ENCODE data around the gene CARD9. TPM values are rescaled to one million over a fixed set of nuclear protein-coding genes. Genes with fewer than 3 reads are reported as not detected.

The CARD9 gene
- total and polyA plus RNA-seq, 8 donors: 0.92 to 8.2 (median 1.3) TPM; not detected in 1

GRCh38 chr9:136379003-136379287, 5.5 kb upstream of the CARD9 start:
- H3K4me3 ChIP-seq: no peak overlapping the region
- no peak overlapping the region for H3K27ac ChIP-seq
- no peaks in the 10 kb centered on the region for H3K9me3 ChIP-seq
- WGBS, 5 donors: 80 to 92% (median 89%) methylated on average over 1 to 18 of the region's 18 CpGs
- H3K36me3 ChIP-seq: peaks cover 34 to 64% (median 62%) of the 10 kb centered on the region in 4 donors
- no peaks in the 10 kb centered on the region for H3K27me3 ChIP-seq
- TF ChIP-seq EP300 (IDR thresholded peaks at IDR 0.05) (no peak), POLR2AphosphoS5 (IDR thresholded peaks at IDR 0.05) (no peak), CTCF (IDR thresholded peaks at IDR 0.05) (no peak), POLR2A (IDR thresholded peaks at IDR 0.05) (no peak)
- intact Hi-C loops (cut with DNase I; ENCODE audit: low total_unique reads): no loop called here
- H3K4me1 ChIP-seq: no peaks in the 10 kb centered on the region
- DNase-seq: no peak

DNA sequence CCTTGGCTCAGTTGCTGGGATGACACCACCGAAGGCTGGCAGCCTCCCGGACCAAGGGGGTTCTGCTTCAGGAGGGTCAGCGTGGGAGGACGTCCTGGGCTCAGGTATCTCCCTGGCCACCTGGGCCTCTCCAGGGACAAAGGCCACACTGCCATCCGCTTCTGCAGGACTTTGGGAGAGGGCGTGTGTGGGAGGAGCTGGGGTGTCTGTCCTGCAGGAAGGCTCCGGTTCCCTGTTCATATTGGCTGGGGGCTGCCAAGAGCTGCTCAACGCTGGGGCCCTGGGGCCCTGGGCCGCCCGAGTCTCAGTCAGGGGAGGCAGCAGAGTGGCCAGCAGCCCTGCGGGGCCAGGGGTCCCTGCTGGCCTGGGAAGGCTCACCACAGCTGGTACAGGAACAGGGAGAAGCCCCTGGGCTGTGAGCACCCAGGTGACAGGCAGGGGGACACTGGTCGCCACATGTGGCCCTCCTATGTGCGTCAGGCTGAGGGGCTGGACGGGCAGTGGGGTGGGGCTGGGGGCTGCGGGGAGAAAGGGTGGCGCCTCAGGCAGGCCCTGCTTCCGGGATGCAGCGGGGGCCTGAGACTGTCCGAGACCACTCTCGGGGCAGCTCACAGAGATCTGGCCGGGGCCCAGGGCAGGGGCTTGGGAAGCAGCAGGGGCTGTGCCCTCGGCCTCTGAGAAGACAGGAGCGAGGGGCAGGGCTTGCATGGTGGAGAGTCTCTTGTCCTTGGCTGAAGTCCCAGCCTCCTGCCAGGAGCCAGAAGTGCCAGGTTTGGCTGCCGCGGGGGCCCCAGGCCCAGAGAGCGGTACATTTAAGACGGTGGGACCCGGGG, 4.9 kb upstream of the CARD9 start:
- TF ChIP-seq EP300 (IDR thresholded peaks at IDR 0.05) (no peak), CTCF (IDR thresholded peaks at IDR 0.05) (no peak), POLR2A (IDR thresholded peaks at IDR 0.05) (no peak), POLR2AphosphoS5 (IDR thresholded peaks at IDR 0.05) (no peak)
- H3K27ac ChIP-seq: no peak overlapping the region
- WGBS, 5 donors: 85 to 92% (median 88%) methylated on average over 17 to 28 of the region's 28 CpGs

GRCh38 chr9:136377341-136378169, 4.1 kb upstream of the CARD9 start:
- 78 to 89% (median 86%) methylated on average over 8 to 32 of the region's 32 CpGs for WGBS, 5 donors

More for the DNA sequence above, 4.9 kb upstream of the CARD9 start:
- Histone ChIP-seq H3K4me3 (no peak overlapping the region), H3K36me3 (peaks cover 34 to 58% (median 57%) of the 10 kb centered on the region in 4 donors), H3K9me3 (no peaks in the 10 kb centered on the region), H3K27me3 (no peaks in the 10 kb centered on the region), H3K4me1 (peaks cover 0 to 5% (median 2%) of the 10 kb centered on the region in 4 donors)
- DNase-seq: no peak
- intact Hi-C loops (cut with DNase I; ENCODE audit: low total_unique reads): no loop called here

More at GRCh38 chr9:136377341-136378169, 4.1 kb upstream of the CARD9 start:
- no peaks in the 10 kb centered on the region for H3K27me3 ChIP-seq
- no peak overlapping the region for H3K4me3 ChIP-seq
- intact Hi-C loops (cut with DNase I; ENCODE audit: low total_unique reads): no loop called here
- no peak overlapping the region for H3K27ac ChIP-seq
- H3K36me3 ChIP-seq: peaks cover 26 to 50% (median 49%) of the 10 kb centered on the region in 4 donors
- no peak for DNase-seq
- H3K4me1 ChIP-seq: peaks cover 6 to 13% (median 10%) of the 10 kb centered on the region in 4 donors
- H3K9me3 ChIP-seq: no peaks in the 10 kb centered on the region
- TF ChIP-seq CTCF (IDR thresholded peaks at IDR 0.05) (no peak), POLR2AphosphoS5 (IDR thresholded peaks at IDR 0.05) (no peak), EP300 (IDR thresholded peaks at IDR 0.05) (no peak), POLR2A (IDR thresholded peaks at IDR 0.05) (no peak)

All from stomach (tissue), 9 donors.